HG02642 (cell line): Measurements from ENCODE around the gene PUM1.
"Not testable (repeated sequence)": the region's sequence is repeated elsewhere in the genome, so short reads cannot be mapped to it uniquely, and the experiment has no call there.

ENCODE experiments used
- ATAC-seq: cut with Tn5 transposase; IDR thresholded peaks from one replicate; pipeline ENCODE4 v1.9.1; 2021; ENCODE audit warnings: mild to moderate bottlenecking; ENCODE audit not compliant: unreplicated experiment, poor library complexity

The PUM1 gene

GRCh38 chr1:31000301-31000700 is 65.2 kb downstream of the PUM1 start:
- ATAC-seq = no peak

GRCh38 chr1:30998887-30999286 is 66.6 kb downstream of the PUM1 start:
- no peak for ATAC-seq

DNA sequence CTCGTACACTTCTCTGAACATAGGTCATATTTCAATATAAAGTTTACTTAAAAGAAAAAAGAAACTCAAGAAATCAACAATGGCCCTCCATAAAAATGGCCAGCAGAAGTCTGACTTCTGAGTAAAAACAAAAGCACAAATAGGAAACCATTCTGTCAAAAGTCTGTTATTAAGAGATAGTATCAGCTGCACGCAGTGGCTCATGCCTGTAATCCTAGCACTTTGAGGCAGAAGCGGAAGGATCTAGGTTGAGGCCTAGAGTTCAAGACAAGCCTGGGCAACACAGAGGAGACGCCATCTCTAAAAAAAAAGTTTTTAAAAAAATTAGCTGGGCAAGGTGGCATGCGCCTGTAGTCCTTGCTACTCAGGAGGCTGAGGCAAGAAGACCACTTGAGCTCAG is 67.3 kb downstream of the PUM1 start:
- no peak for ATAC-seq

- ATAC-seq = no peak
Observed at GRCh38 chr1:30997463-30998057, 68.0 kb downstream of the PUM1 start.

- no peak for ATAC-seq
Observed at GRCh38 chr1:30995990-30996612, 69.4 kb downstream of the PUM1 start.

GRCh38 chr1:30991862-30992606 is 73.5 kb downstream of the PUM1 start:
- ATAC-seq = no peak

- ATAC-seq = no peak
Observed at GRCh38 chr1:30990591-30990990, 74.9 kb downstream of the PUM1 start.

- no peak for ATAC-seq
Observed at GRCh38 chr1:30988045-30988444, 77.5 kb downstream of the PUM1 start.

GRCh38 chr1:30986755-30987154 is 78.8 kb downstream of the PUM1 start:
- ATAC-seq = no peak

- ATAC-seq = no peak
Observed at GRCh38 chr1:30984991-30985503, 80.5 kb downstream of the PUM1 start.

DNA sequence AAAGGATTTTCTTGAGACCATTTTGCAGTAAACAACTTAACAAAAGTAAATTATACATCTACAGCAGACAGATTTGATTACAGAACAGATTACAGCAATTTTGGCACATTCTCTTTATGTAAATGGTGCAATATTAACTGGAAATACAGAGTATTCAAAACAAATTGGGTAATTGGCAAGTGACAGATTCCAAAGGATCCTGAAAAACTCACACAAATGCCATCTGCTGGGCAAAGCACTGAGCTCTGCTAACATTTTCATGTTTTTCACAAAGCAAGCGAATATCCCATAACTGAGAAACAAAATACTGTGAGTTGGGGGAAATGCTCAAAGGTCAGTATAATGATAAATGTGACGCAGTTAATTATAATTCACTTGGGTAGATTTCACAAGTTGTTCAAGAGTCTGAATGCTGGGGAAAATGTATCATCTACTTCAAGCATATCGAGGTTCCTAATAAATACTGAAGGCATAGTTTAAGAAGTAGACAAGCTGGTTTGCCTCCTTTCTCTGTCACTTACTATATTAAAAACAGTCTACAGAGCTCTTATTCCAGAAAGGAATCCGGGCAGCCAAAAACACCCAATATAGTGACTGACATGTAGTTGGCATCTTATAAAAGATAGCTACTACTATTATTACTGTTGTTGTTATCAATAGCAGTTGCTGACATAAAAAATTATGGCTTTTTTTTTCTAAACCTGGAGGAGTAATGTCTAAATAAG is 81.2 kb downstream of the PUM1 start:
- ATAC-seq = no peak

DNA sequence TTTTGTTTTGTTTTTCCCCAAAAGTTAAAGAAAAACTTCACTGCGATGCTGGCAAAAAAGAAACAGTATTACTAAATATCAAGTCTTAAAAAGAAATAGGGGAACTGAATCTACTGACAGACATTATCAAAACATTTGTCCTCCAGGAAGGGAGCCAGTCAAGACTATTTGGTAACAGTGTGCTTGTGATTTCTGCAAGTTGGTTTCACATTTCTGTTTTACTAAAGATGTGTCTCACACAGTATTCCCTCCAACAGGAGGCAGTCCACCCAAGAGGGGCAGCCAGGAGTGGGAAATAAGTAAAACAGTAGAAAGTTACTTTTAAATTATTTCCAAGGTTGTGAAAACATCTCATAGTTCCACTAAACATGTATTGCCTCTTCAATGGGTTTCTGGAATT is 82.6 kb downstream of the PUM1 start:
- no peak for ATAC-seq

GRCh38 chr1:30982431-30982830 is 83.1 kb downstream of the PUM1 start:
- no peak for ATAC-seq

GRCh38 chr1:30981172-30981571 is 84.3 kb downstream of the PUM1 start:
- no peak for ATAC-seq

DNA sequence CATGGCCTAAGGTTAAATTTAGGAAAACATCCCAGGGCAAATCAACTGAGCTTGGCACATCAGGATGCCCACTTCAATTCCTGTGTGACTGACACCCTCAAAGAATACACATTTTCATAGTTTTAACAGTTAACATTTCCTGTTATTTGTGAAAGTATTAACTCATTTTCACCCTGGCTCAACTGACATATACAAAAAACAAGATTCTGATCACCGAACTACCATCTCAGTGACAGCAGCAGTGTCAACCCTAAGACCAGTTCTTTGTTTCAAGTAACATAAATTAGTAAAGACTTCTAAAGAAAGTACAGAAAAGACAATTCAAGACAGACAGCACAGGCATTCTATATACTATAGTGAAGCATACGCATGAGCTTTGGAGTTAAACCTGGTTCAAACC is 88.0 kb downstream of the PUM1 start:
- ATAC-seq = no peak

DNA sequence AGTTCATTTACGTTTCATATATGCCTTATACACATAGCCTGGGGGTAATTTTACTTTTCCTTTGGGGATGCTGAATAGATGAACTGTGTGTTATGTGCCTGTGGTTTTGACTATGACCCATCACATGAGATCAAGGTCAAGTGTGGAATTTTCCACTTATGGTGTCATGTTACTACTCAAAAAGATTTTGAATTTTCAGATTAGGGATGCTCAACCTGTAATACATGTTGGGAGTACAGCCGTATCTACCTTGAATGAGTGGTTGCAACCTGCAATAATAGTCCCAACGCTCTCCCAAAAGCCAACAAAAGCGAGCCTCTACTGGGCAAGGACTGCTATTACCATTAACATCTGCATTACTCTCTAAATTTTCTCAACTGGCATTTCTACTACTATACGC is 88.4 kb downstream of the PUM1 start:
- no peak for ATAC-seq

DNA sequence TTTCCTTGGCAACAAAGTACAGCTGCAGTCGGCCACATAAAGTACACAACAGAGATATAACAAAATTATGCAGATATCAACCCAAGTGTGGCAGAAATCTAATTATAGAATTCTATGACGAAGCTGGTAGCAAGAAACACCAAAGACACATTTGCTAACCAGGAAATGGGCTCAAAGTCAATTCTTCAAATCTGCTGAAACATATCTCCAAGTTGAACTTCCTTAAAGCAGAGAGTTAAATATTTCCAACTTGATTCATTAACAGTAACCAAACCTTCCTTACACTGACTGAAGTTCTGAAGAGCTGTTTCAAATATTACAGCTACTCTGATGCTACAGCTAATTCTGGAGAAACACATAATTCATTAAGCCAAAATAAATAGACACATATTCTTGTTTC is 89.4 kb downstream of the PUM1 start:
- ATAC-seq = no peak

DNA sequence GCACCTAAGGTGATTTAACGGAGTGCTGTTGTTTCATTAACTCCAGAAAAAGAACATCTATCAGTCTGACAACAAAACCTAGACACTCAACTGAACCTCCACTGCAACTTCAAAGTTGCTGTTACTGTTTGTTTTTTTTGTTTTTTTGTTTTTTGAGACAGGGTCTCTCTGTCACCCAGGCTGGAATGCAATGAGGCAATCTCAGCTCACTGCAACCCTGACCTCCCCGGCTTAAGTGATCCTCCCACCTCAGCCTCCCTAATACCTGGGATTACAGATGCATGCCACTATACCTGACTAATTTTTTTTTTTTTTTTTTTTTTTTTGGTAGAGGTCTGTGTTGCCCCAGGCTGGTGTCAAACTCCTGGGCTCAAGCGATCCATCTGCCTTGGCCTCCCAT is 90.3 kb downstream of the PUM1 start:
- no peak for ATAC-seq

DNA sequence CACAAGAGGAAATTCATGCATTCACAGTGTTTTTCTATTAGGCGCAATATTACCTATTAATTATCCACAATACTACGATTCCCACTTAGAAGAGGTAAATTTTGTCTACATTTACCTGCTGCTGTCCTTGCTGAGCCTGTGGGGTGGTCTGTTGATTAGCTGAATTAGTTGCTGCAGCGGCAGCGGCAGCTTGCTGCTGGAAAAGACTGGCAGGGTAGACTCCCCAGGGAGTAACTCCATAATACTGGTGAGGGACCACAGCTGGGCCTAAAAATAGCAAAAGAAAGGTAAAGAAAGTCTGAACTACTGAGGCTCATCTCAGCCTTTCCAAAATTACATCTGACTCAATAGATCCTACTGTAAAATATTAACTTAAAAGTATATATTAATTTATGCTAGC is 91.0 kb downstream of the PUM1 start:
- no peak for ATAC-seq

DNA sequence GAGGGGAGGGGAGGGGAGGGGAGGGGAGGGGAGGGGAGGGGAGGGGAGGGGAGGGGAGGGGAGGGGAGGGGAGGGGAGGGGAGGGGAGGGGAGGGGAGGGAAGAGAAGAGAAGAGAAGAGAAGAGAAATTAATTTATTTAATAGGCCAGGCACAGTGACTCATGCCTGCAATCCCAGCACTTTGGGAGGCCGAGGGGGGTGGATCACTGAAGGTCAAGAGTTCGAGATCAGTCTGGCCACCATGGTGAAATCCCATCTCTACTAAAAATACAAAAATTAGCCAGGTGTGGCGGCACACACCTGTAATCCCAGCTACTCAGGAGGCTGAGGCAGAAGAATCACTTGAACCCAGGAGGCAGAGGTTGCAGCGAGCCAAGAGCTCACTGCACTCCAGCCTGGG is 93.2 kb downstream of the PUM1 start:
- ATAC-seq = not testable (repeated sequence)

GRCh38 chr1:30971496-30971895 is 94.0 kb downstream of the PUM1 start:
- no peak for ATAC-seq
